Erythroblast (primary cell): Measurements from ENCODE around the gene SIDT2.
"Not testable (repeated sequence)": the region's sequence is repeated elsewhere in the genome, so short reads cannot be mapped to it uniquely, and the experiment has no call there.

Experiments
- GATA1 ChIP-seq: IDR thresholded peaks from 2 replicates; pipeline ENCODE4 v1.6.1; 2011; ENCODE audit warnings: low read depth, mild to moderate bottlenecking, control low read depth, low read length, moderate library complexity
- POLR2A ChIP-seq: IDR thresholded peaks from 2 replicates; pipeline ENCODE4 v1.6.1; 2011; ENCODE audit warnings: mild to moderate bottlenecking, low read length

DNA sequence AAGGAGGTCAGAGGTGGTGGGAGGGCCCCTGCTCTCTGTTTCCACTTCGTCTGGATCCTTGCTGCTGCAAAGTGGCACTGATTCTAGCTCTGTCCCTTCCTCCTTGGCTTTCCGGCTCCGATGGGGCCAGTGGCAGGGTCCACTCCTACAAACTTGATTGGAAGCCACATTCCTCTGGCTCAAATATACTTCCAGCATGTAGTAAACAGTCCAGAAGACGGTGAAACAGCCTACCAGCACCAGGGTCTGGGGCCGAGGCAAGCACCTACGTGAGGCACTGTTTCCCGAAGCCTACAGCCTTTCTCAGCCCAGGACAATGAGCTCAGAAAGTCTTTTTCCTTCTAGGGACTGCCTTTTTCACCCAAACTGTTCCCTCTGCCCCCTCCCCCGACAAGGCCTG is 27.6 kb downstream of the SIDT2 start:
- TF ChIP-seq POLR2A, GATA1: not testable (repeated sequence)
